ENCODE results near the gene CDK14.
A peak's percentile ranks its signal among the peaks of the same experiment; 100 is the strongest.

CDK14 gene

DNA sequence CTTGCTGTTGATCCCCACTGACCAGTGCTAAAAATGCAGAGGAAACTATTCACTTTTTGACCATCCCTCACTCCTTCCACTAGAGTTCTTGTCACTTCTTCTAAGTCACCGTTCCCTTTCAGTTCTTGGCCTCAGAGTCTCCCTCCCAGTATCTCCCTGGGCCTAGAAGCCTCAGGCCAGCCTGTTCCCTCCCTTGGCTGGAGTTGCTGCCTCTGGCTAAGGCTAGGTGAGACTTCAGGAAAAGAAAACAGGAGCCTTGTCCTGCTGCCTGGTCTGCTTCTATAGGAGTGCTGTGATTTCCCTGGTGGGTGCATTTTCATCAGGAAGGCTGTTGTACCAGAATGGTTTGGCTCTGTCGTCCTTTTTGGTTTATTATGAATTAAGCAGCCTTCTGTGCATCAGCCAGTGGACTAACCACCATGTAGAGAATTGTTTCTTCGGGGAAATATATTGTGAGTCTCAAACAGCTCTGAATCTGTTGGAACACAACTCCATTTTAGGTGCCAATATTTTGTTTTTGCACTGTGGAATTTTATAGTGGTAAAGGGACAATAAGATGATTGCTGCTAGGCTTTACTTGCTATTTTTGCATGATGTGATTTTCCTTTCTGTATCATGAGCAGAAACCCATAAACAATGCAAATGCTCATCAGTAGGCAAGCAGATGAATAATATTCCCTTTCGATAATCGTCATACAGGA, 434.7 kb downstream of the CDK14 start:
- DNase-seq, result no peak

- no peak for DNase-seq
Observed at GRCh38 chr7:91031757-91032156, 435.6 kb downstream of the CDK14 start.

- DNase-seq, result no peak
Observed at GRCh38 chr7:91033574-91033973, 437.5 kb downstream of the CDK14 start.

- DNase-seq, result peak in 1 of 6 experiments; percentile 10
Observed at GRCh38 chr7:91034459-91035368, 438.6 kb downstream of the CDK14 start.

DNA sequence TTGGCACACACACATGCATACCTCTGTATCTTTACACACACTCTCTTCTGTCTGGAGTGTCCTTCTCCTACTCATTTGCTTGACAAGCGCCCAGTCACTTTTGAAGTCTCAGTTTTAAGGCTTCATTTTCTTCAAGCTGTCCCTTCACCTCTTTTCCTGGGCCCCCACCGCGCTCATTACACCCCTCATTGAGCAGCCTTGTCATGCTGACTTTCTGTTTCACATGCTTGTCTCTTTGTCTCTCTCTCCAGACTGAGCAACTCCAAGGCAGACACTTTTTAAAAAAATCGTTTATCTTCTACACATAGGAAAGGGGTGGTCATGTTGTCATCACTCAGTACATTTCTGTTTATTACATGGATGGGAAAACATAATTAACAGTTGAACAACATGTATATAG, 442.9 kb downstream of the CDK14 start:
- no peak for DNase-seq

GRCh38 chr7:91041141-91041540, 445.0 kb downstream of the CDK14 start:
- no peak for DNase-seq

GRCh38 chr7:91041901-91042484, 445.9 kb downstream of the CDK14 start:
- no peak for DNase-seq

GRCh38 chr7:91043186-91043585, 447.1 kb downstream of the CDK14 start:
- no peak for DNase-seq

DNA sequence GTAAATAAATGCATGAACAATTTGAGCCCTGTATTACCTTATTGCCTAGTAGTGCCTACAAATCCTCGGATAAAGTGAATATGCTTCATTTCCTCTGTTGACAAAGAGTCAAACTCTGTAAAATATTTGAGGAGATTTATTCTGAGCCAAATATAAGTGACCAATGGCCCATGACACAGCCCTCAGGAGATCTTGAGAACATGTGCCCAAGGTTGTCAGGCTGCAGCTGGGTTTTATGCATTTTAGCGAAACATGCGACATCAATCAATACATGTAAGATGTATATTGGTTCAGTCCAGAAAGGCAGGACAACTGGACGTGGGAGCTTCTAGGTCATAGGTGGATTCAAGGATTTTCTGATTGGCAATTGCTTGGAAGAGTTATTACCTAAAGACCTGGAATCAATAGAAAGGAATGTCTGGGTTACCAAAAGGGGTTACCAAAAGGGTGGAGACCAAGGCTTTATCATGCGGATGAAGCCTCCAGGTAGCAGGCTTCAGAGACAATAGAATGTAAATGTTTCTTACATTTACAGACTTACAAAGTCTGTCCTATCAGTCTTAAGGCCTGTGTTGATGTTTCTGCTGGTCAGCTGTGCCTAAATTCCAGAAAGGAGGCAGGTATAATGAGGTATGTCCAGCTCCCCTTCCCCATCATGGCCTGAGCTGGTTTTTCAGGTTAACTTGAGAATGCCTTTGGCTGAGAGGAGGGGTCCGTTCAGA, 448.0 kb downstream of the CDK14 start:
- no peak for DNase-seq

- no peak for DNase-seq
Observed at GRCh38 chr7:91045606-91046005, 449.5 kb downstream of the CDK14 start.

DNA sequence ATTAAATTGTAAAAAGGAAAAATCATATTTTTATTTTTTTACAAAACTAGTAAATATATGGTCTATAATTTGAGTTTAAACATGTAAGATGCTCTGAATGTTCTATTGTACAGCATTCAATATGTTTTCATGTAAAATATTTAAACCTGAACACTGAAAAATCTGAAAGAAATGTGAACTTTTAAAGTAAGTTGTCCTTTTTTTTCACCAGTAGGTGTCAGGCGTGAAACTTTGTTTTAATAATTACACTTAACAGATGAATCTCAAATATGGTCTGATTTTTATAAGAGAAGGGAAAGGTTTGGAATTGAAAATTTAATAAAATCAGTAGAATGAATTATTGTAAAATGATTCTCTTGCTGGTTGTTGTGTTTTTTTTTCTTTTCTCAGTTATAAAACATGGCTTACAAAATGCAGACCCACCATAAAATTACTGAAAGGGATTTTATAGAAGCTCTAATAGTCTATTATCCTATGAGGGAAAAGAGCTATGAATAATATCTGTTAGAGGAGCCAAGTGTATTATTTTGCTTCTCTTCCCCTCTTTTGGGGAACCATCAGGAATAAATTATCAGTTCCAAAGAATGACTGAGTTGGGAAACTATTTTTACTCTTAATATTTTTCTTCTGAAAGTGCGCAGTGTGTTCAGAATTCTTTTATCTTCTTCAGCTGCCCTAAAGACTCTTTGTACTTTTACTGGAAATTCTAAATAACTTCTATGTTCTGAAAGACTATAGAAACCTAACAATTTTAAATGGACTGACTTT, 450.4 kb downstream of the CDK14 start:
- DNase-seq, result no peak

- no peak for DNase-seq
Observed at GRCh38 chr7:91047636-91048035, 451.5 kb downstream of the CDK14 start.

- DNase-seq, result no peak
Observed at GRCh38 chr7:91050677-91051076, 454.6 kb downstream of the CDK14 start.

GRCh38 chr7:91051966-91052365, 455.8 kb downstream of the CDK14 start:
- no peak for DNase-seq

DNA sequence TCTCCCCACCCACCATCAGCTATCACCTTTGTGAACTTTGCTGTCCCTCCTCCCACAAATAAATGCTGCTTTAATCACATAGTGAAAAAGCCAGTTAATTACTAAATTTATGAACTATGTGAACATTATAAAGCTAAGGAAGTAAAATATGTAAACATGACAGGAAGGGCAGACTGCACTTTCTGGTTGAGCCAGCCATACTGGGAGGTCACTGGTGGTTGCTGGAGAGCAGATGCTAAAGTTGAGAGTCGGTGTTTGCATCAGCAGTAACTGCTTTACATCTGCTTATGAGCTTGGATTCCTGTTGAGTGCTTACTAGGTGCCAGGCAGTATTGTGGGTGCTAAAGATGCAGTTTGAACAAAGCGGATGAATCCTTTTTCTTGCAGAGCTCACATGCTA, 458.3 kb downstream of the CDK14 start:
- no peak for DNase-seq

- no peak for DNase-seq
Observed at GRCh38 chr7:91055219-91055618, 459.1 kb downstream of the CDK14 start.

- no peak for DNase-seq
Observed at GRCh38 chr7:91062713-91063112, 466.6 kb downstream of the CDK14 start.

DNA sequence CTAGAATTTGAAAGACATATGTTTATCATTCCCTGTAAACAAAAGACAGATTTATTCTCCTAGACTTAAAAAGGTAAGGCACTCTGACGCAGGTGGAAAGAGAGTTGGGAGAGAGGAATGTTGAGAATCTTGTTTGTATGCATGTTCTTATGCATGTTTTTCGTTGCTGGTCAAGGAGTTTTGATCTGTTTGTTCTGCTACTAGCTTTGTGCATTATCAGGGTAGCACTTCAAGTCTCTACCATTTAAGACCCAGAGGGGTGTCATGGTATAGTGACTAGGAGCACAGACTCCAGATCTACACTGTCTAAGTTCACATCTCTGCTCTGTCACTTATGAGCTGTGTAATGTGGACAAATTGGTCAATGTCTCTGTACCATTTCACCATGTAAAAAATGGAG, 467.9 kb downstream of the CDK14 start:
- no peak for DNase-seq

DNA sequence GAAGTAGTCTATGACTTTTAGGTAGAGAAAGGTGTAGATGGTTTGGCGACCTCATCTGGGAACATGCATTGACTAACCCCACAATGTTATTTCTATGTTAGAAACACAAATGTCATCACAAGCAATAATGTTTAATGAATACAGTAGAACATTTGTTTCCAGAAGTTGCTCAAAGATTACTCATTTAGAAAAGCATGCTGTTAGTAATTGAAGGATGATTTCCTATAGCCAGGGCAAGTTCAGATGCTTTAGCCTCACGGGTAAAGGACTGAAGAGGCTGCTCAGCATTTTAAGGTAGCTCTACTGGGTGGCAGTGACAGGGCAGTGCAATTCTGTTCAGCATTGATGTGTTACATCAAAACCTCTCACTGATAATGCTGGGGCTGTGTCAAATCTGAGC, 468.8 kb downstream of the CDK14 start:
- no peak for DNase-seq

- DNase-seq, result no peak
Observed at GRCh38 chr7:91066627-91067026, 470.5 kb downstream of the CDK14 start.

DNA sequence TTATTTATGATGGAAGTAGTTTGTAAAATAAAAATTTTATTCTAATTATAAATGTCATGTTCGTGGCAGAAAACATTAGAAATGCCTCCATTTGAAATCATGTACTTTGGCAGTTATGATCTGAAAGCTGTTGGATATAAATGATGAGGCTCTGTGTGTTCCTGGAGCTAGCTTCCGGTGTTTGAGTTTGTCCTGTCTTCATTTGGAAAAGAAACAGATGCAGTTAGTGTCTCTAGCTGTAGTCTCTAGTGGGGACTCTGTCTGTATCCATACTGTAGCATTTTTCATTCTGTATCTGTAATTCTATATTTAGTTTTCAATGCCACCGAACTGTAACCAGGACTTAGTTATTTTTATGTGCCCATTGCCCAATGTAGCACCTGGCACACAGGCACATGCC, 471.1 kb downstream of the CDK14 start:
- DNase-seq, result no peak

DNA sequence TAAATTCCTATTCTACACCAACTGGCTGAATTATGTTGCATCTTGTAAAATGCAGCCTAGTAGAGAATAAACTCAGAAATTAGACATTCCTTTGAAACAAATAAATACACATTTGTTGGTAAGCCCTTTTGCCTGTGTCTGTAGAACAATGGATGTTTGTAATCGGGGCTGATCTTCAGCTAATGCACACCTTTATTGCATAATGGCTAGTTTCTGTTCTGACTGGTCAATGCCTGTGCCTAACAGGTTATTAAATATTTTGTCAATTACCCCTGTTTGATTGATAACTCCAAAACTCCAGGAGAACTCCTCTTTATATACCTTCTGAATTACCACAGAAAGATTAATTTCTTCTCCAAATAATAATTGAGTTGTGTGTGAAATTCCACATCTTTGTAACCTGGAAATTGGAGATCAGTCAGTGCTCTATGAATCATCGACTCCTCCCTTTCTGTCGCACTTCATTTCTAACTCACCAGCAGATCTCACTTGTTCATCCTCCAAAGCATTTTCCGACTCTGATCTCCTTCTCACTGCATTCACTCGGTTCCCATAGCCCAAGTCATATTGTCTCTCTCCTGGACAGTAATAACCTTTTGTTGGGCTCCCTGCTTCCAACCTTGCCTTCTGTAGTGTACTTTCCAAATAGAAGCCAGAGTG, 472.1 kb downstream of the CDK14 start:
- DNase-seq, result no peak
